Liver (tissue), 9 donors: ENCODE measurements around the gene BCAS4. TPM values are rescaled to one million over a fixed set of nuclear protein-coding genes. Genes with fewer than 3 reads are reported as not detected.

ENCODE experiments used
- DNase-seq: peaks from one replicate; pipeline ENCODE4 v3.0.0-alpha.2; 2017; ENCODE audit warnings: low spot score
- H3K27ac ChIP-seq, 2 donors: one replicate each; pipeline ENCODE4 v1.7.0; 2013; ENCODE audit warnings: inconsistent platforms in 2 of 2, low read length in 2 of 2, control low read depth in 1 of 2, low read depth in 1 of 2, mild to moderate bottlenecking in 1 of 2
- H3K27me3 ChIP-seq, 4 donors: one replicate each; pipeline versions ENCODE4 v1.6.1 to v1.7.0; 2013; ENCODE audit warnings: low read length in 3 of 4, inconsistent platforms in 1 of 4, mild to moderate bottlenecking in 1 of 4, moderate library complexity in 1 of 4; ENCODE audit not compliant: control insufficient read depth in 4 of 4, insufficient read depth in 4 of 4
- H3K36me3 ChIP-seq, 4 donors: one replicate each; pipeline versions ENCODE4 v1.6.1 to v1.7.0; 2013; ENCODE audit warnings: low read length in 3 of 4, mild to moderate bottlenecking in 3 of 4, low read depth in 1 of 4, moderate library complexity in 1 of 4; ENCODE audit not compliant: control insufficient read depth in 4 of 4, insufficient read depth in 3 of 4
- H3K4me1 ChIP-seq, 4 donors: one replicate each; pipeline versions ENCODE4 v1.6.1 to v1.7.0; 2013; ENCODE audit warnings: low read length in 3 of 4, mild to moderate bottlenecking in 3 of 4, moderate library complexity in 1 of 4; ENCODE audit not compliant: control insufficient read depth in 4 of 4, insufficient read depth in 4 of 4
- H3K4me3 ChIP-seq, 3 donors: one replicate each; pipeline versions ENCODE4 v1.6.1 to v1.7.0; 2013; ENCODE audit warnings: low read length in 3 of 3, control low read depth in 1 of 3, low read depth in 1 of 3, mild to moderate bottlenecking in 1 of 3
- H3K9ac ChIP-seq, 2 donors: one replicate each; pipeline ENCODE4 v1.7.0; 2013; ENCODE audit warnings: low read length in 2 of 2, mild to moderate bottlenecking in 2 of 2, moderate library complexity in 2 of 2, control low read depth in 1 of 2, low read depth in 1 of 2
- H3K9me3 ChIP-seq, 4 donors: one replicate each; pipeline versions ENCODE4 v1.6.1 to v1.7.0; 2013; ENCODE audit warnings: low read length in 3 of 4; ENCODE audit not compliant: control insufficient read depth in 4 of 4
- EGR1 ChIP-seq, 2 donors: IDR thresholded peaks; 2 replicates each; pipeline ENCODE4 v1.6.1; 2016 to 2018; ENCODE audit warnings: antibody characterized with exemption in 2 of 2, low read depth in 2 of 2
- FOXA1 ChIP-seq: IDR thresholded peaks from 2 replicates; pipeline ENCODE4 v1.6.1; 2016; ENCODE audit warnings: antibody characterized with exemption
- FOXA2 ChIP-seq: IDR thresholded peaks from 2 replicates; pipeline ENCODE4 v1.6.1; 2016; ENCODE audit warnings: antibody characterized with exemption
- GABPA ChIP-seq, 2 donors: IDR thresholded peaks in 1 of 2; conservative IDR thresholded peaks in 1 of 2; 2 replicates each; pipeline ENCODE4 v1.6.1; 2016; ENCODE audit warnings: antibody characterized with exemption in 2 of 2, mild to moderate bottlenecking in 1 of 2, moderate library complexity in 1 of 2
- HNF4A ChIP-seq, 2 donors: conservative IDR thresholded peaks; 2 replicates each; pipeline ENCODE4 v1.6.1; 2016; ENCODE audit warnings: antibody characterized with exemption in 2 of 2, mild to moderate bottlenecking in 2 of 2
- HNF4G ChIP-seq: IDR thresholded peaks from 2 replicates; pipeline ENCODE4 v1.6.1; 2016; ENCODE audit warnings: antibody characterized with exemption
- JUND ChIP-seq, 2 donors: IDR thresholded peaks; 2 replicates each; pipeline ENCODE4 v1.6.1; 2016; ENCODE audit warnings: antibody characterized with exemption in 2 of 2
- NR2F2 ChIP-seq: IDR thresholded peaks from 2 replicates; pipeline ENCODE4 v1.6.1; 2016; ENCODE audit warnings: antibody characterized with exemption
- RAD21 ChIP-seq, 2 donors: IDR thresholded peaks; 2 replicates each; pipeline ENCODE4 v1.6.1; 2016; ENCODE audit warnings: antibody characterized with exemption in 2 of 2, mild to moderate bottlenecking in 2 of 2
- RXRA ChIP-seq, 2 donors: IDR thresholded peaks; 2 replicates each; pipeline ENCODE4 v1.6.1; 2017 to 2018; ENCODE audit warnings: antibody characterized with exemption in 2 of 2, mild to moderate bottlenecking in 1 of 2
- SP1 ChIP-seq: IDR thresholded peaks from 2 replicates; pipeline ENCODE4 v1.6.1; 2018; ENCODE audit warnings: antibody characterized with exemption, mild to moderate bottlenecking
- TAF1 ChIP-seq: conservative IDR thresholded peaks from 2 replicates; pipeline ENCODE4 v1.6.1; 2016; ENCODE audit warnings: antibody characterized with exemption, mild to moderate bottlenecking
- YY1 ChIP-seq: IDR thresholded peaks from 2 replicates; pipeline ENCODE4 v1.6.1; 2016; ENCODE audit warnings: antibody characterized with exemption, mild to moderate bottlenecking
- WGBS: extraction: QIAGEN DNeasy Blood & Tissue Kit; methylation state at CpG from one replicate; pipeline ENCODE4 v1.1.7; 2013; 5-methylcytosine and 5-hydroxymethylcytosine counted together
- polyA plus RNA-seq, 2 donors: library from polyadenylated mRNA; stranded (reverse) in 1 of 2; unstranded in 1 of 2; fragments of 200-250 nt in 1 of 2; fragments of >200 nt in 1 of 2; fragmentation: Nextera tagmentation in 1 of 2; extraction: Ambion mirVana in 1 of 2; gene quantifications; one replicate each; pipeline versions ENCODE4 v1.2.1 to v1.2.3, GENCODE V29; 2013 to 2015
- total RNA-seq, 2 donors: library from RNA; depleted of rRNA; stranded (reverse); fragments of >200 nt; gene quantifications; one replicate each; pipeline ENCODE4 v1.2.3, GENCODE V29; 2014
- TF ChIP-seq, protein P1 (sequence below): fragments of 150-350 bp; IDR thresholded peaks from 2 replicates; pipeline ENCODE4 v1.5.1; 2017; ENCODE audit warnings: improper control_type of control experiment, low read depth, low read length; ENCODE audit not compliant: missing input control
- TF ChIP-seq, protein P2 (sequence below): IDR thresholded peaks from 2 replicates; pipeline ENCODE4 v1.6.1; 2016; ENCODE audit warnings: antibody characterized with exemption, mild to moderate bottlenecking
- TF ChIP-seq, protein P3 (sequence below): IDR thresholded peaks from 2 replicates; pipeline ENCODE4 v1.6.1; 2016; ENCODE audit warnings: antibody characterized with exemption
- donor health status: healthy.
- donor health status: healthy.
- donor health status: healthy.
- donor health status: healthy.
- donor health status: healthy.

Gene BCAS4
- total and polyA plus RNA-seq, 4 donors = 0.25 to 0.50 (median 0.47) TPM

DNA sequence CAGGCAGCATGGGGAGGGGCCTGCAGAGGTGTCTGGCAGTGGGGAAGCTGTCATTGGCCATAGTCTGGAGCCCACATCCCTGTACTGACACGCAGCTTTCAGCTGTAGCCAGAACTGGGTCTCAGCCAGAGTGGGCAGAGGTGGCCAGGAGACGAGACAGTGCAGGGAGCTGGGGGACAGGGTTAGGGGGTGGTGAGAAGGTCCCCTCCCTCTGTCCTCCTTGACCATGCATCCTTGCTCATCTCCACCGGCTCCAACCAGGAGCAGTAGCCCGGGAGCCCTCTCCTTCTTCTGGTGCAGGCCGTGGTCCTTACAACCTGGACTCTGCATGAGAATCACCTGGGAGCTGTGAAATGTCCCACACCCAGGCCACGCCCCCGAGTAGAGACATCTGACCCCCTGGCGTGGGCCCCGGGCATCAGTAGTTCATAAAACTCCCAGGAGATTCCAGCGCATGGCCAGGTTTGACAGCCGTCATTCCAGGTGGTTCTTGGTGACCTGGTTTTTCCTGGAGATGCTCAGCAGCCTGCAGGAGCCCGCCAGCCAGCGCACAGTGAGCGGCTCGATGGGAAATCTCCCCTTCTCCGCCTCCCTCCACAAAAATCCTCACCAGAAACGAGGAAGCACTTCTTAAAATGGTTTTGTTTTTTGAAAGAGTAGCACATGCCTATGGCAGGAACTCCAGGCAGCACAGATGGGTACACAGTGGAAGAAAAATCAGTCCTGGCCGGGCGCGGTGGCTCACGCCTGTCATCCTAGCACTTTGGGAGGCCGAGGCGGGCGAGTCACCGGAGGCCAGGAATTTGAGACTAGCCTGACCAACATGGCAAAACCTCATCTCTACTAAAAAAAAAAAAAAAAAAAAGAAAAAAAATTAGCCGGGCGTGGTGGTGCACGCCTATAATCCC, 80.2 kb downstream of the BCAS4 start:
- no peaks in the 10 kb centered on the region for H3K36me3 ChIP-seq
- no peak for DNase-seq

DNA sequence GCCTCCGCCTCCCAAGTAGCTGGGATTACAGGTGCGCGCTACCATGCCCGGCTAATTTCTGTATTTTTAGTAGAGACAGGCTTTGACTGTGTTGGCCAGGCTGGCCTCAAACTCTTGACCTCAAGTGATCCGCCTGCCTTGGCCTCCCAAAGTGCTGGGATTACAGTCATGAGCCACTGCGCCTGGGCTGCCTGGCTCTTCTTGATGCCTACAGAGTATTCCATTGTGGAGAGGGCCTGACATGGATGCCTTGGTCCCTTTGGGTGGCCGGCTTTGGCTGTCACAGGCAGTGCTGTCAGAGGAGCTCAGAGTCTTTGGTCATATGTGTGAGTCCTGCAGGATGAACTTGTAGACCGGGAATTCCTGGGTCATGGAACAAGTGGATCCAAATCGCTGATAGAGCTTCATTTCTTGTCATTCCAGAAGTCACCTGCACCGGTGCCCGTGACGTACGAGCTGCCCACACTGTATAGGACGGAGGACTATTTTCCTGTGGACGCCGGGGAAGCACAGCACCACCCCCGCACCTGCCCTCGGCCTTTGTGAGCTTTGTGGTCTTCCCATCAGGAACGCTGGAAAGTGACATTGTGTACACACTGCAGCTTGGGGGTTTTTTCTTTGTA, 81.3 kb downstream of the BCAS4 start:
- DNase-seq = no peak
- Histone ChIP-seq H3K4me1 (no peaks in the 10 kb centered on the region), H3K27me3 (no peaks in the 10 kb centered on the region), H3K27ac (no peak overlapping the region), H3K9ac (no peak overlapping the region), H3K9me3 (no peaks in the 10 kb centered on the region), H3K36me3 (no peaks in the 10 kb centered on the region), H3K4me3 (no peak overlapping the region)
- 96% methylated on average over 19 of the region's 19 CpGs for WGBS
- no peak for TF ChIP-seq TAF1
- no peak for TF ChIP-seq FOXA2
- TF ChIP-seq, protein P1, sequence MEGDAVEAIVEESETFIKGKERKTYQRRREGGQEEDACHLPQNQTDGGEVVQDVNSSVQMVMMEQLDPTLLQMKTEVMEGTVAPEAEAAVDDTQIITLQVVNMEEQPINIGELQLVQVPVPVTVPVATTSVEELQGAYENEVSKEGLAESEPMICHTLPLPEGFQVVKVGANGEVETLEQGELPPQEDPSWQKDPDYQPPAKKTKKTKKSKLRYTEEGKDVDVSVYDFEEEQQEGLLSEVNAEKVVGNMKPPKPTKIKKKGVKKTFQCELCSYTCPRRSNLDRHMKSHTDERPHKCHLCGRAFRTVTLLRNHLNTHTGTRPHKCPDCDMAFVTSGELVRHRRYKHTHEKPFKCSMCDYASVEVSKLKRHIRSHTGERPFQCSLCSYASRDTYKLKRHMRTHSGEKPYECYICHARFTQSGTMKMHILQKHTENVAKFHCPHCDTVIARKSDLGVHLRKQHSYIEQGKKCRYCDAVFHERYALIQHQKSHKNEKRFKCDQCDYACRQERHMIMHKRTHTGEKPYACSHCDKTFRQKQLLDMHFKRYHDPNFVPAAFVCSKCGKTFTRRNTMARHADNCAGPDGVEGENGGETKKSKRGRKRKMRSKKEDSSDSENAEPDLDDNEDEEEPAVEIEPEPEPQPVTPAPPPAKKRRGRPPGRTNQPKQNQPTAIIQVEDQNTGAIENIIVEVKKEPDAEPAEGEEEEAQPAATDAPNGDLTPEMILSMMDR = no peak
- no peak for TF ChIP-seq NR2F2
- TF ChIP-seq EGR1 (IDR thresholded peaks at IDR 0.05; ENCODE audit: low read depth in 2 of 2) = no peak
- TF ChIP-seq RAD21 (IDR thresholded peaks at IDR 0.05) = no peak
- no peak for TF ChIP-seq GABPA (IDR thresholded peaks at IDR 0.05 in 1 of 2, conservative IDR thresholded peaks at IDR 0.05 in 1 of 2)
- TF ChIP-seq HNF4G = no peak
- no peak for TF ChIP-seq SP1
- no peak for TF ChIP-seq FOXA1
- no peak for TF ChIP-seq YY1

More for the DNA sequence above, 80.2 kb downstream of the BCAS4 start:
- H3K9ac ChIP-seq = no peak overlapping the region
- 93% methylated on average over 28 of the region's 28 CpGs for WGBS
- no peaks in the 10 kb centered on the region for H3K9me3 ChIP-seq
- no peak overlapping the region for H3K27ac ChIP-seq
- no peaks in the 10 kb centered on the region for H3K27me3 ChIP-seq
- H3K4me1 ChIP-seq = no peaks in the 10 kb centered on the region
- no peak overlapping the region for H3K4me3 ChIP-seq
- TF ChIP-seq JUND (IDR thresholded peaks at IDR 0.05) (no peak), RAD21 (IDR thresholded peaks at IDR 0.05) (no peak), GABPA (IDR thresholded peaks at IDR 0.05 in 1 of 2, conservative IDR thresholded peaks at IDR 0.05 in 1 of 2) (no peak), HNF4G (no peak), TAF1 (no peak), FOXA2 (no peak), HNF4A (conservative IDR thresholded peaks at IDR 0.05) (no peak), FOXA1 (no peak), YY1 (no peak), EGR1 (IDR thresholded peaks at IDR 0.05; ENCODE audit: low read depth in 2 of 2) (no peak), SP1 (no peak), NR2F2 (no peak), RXRA (IDR thresholded peaks at IDR 0.05) (no peak)
- TF ChIP-seq, protein P1 = no peak
- TF ChIP-seq, protein P2, sequence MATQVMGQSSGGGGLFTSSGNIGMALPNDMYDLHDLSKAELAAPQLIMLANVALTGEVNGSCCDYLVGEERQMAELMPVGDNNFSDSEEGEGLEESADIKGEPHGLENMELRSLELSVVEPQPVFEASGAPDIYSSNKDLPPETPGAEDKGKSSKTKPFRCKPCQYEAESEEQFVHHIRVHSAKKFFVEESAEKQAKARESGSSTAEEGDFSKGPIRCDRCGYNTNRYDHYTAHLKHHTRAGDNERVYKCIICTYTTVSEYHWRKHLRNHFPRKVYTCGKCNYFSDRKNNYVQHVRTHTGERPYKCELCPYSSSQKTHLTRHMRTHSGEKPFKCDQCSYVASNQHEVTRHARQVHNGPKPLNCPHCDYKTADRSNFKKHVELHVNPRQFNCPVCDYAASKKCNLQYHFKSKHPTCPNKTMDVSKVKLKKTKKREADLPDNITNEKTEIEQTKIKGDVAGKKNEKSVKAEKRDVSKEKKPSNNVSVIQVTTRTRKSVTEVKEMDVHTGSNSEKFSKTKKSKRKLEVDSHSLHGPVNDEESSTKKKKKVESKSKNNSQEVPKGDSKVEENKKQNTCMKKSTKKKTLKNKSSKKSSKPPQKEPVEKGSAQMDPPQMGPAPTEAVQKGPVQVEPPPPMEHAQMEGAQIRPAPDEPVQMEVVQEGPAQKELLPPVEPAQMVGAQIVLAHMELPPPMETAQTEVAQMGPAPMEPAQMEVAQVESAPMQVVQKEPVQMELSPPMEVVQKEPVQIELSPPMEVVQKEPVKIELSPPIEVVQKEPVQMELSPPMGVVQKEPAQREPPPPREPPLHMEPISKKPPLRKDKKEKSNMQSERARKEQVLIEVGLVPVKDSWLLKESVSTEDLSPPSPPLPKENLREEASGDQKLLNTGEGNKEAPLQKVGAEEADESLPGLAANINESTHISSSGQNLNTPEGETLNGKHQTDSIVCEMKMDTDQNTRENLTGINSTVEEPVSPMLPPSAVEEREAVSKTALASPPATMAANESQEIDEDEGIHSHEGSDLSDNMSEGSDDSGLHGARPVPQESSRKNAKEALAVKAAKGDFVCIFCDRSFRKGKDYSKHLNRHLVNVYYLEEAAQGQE = no peak
- TF ChIP-seq, protein P3, sequence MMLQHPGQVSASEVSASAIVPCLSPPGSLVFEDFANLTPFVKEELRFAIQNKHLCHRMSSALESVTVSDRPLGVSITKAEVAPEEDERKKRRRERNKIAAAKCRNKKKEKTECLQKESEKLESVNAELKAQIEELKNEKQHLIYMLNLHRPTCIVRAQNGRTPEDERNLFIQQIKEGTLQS = no peak
